Transverse colon (tissue), 4 donors: ENCODE measurements around the gene MMP2. TPM values are rescaled to one million over a fixed set of nuclear protein-coding genes. Genes with fewer than 3 reads are reported as not detected.

Source experiments
- DNase-seq: peaks from one replicate; pipeline ENCODE4 v3.0.0-alpha.2; 2019
- H3K27ac ChIP-seq, 4 donors: fragments of 200-600 bp; sonication (generic); 2 replicates each; pipeline ENCODE4 v1.5.1; 2016 to 2018; ENCODE audit warnings: inconsistent platforms in 4 of 4
- H3K27me3 ChIP-seq: fragments of 200-600 bp; sonication (generic); 2 replicates; pipeline ENCODE4 v1.5.1; 2017; ENCODE audit warnings: inconsistent platforms
- H3K36me3 ChIP-seq, 4 donors: fragments of 200-600 bp; sonication (generic); 2 replicates each; pipeline ENCODE4 v1.5.1; 2017 to 2019; ENCODE audit warnings: inconsistent platforms in 4 of 4
- H3K4me1 ChIP-seq, 4 donors: fragments of 200-600 bp; sonication (generic); 2 replicates each; pipeline ENCODE4 v1.5.1; 2017 to 2020; ENCODE audit warnings: inconsistent platforms in 4 of 4
- H3K4me3 ChIP-seq, 4 donors: fragments of 200-600 bp; sonication (generic); 1 replicate in 1 of 4; 2 replicates in 3 of 4; pipeline versions ENCODE4 v1.5.1 to v1.6.1; 2017 to 2019; ENCODE audit warnings: inconsistent platforms in 4 of 4
- H3K9me3 ChIP-seq, 2 donors: fragments of 200-600 bp; sonication (generic); 2 replicates each; pipeline ENCODE4 v1.5.1; 2017 to 2019; ENCODE audit warnings: inconsistent platforms in 2 of 2
- CTCF ChIP-seq, 5 experiments: fragments of 200-600 bp in 3 of 5; fragments of 450-650 bp in 2 of 5; sonication (generic) in 3 of 5; IDR thresholded peaks; 1 replicate in 2 of 5; 2 replicates in 3 of 5; pipeline ENCODE4 v1.5.1; 2016 to 2017; ENCODE audit warnings: antibody characterized with exemption in 5 of 5, inconsistent platforms in 3 of 5, mild to moderate bottlenecking in 2 of 5, moderate library complexity in 1 of 5
- EP300 ChIP-seq: sonication (generic); formaldehyde crosslinking; IDR thresholded peaks from one replicate; pipeline ENCODE4 v1.6.1; 2017; ENCODE audit warnings: antibody characterized with exemption, low read depth
- POLR2A ChIP-seq: fragments of 450-650 bp; IDR thresholded peaks from one replicate; pipeline ENCODE4 v1.6.1; 2016; ENCODE audit warnings: antibody characterized with exemption, mild to moderate bottlenecking, moderate library complexity
- POLR2AphosphoS5 ChIP-seq, 3 donors: sonication (generic); formaldehyde crosslinking; IDR thresholded peaks; one replicate each; pipeline ENCODE4 v1.6.1; 2016; ENCODE audit warnings: antibody characterized with exemption in 3 of 3
- WGBS, 2 donors: methylation state at CpG; one replicate each; pipeline ENCODE4 v1.1.5; 2018; ENCODE audit warnings: low coverage in 1 of 2; 5-methylcytosine and 5-hydroxymethylcytosine counted together
- in situ Hi-C, 4 donors: fragments of 200-750 bp; cut with MboI; loops; one replicate each; pipeline versions ENCODE4 v1.15.0 to v1.15.1; 2017; ENCODE audit warnings: low sequenced_read_pairs in 3 of 4, low pct_ligation_motif_present in 1 of 4, low pct_unique_long_range_greater_than_20kb in 1 of 4
- intact Hi-C: fragments of 100-400 bp; cut with DNase I; formaldehyde crosslinking; loops from one replicate; pipeline ENCODE4 v1.15.1; 2023; ENCODE audit warnings: low total_unique reads
- total RNA-seq, 4 donors: library from RNA; depleted of rRNA; stranded (reverse); fragments of >200 nt; gene quantifications; one replicate each; pipeline ENCODE4 v1.1.0, GENCODE V29; 2016

The MMP2 gene
- total RNA-seq, 4 donors from 2014 or later = 52.7 to 105 (median 73.1) TPM

- in situ Hi-C loops = no loop called here
- TF ChIP-seq EP300 = no peak
- TF ChIP-seq CTCF (IDR thresholded peaks at IDR 0.05) = no peak
- TF ChIP-seq POLR2A = no peak
- TF ChIP-seq POLR2AphosphoS5 (IDR thresholded peaks at IDR 0.05) = no peak
- H3K4me1 ChIP-seq = no peaks in the 10 kb centered on the region
- no peaks in the 10 kb centered on the region for H3K9me3 ChIP-seq
- no peak overlapping the region for H3K27ac ChIP-seq
- no peak for DNase-seq
- WGBS, 2 donors = 38 to 43% methylated on average over 5 of the region's 5 CpGs
- H3K4me3 ChIP-seq = no peak overlapping the region
- no peaks in the 10 kb centered on the region for H3K27me3 ChIP-seq
- H3K36me3 ChIP-seq = no peaks in the 10 kb centered on the region
- intact Hi-C loops = no loop called here
These were observed 60.1 kb downstream of the MMP2 start for GRCh38 chr16:55539049-55539448.

- intact Hi-C loops = no loop called here
- DNase-seq = no peak
- in situ Hi-C loops = no loop called here
- Histone ChIP-seq H3K4me3 (no peak overlapping the region), H3K36me3 (no peaks in the 10 kb centered on the region), H3K9me3 (no peaks in the 10 kb centered on the region), H3K27me3 (no peaks in the 10 kb centered on the region), H3K27ac (no peak overlapping the region), H3K4me1 (no peaks in the 10 kb centered on the region)
- TF ChIP-seq EP300 (no peak), CTCF (IDR thresholded peaks at IDR 0.05) (no peak)
- WGBS, 2 donors = 29 to 50% methylated on average over 1 of the region's 1 CpG
These were observed 60.5 kb downstream of the MMP2 start for GRCh38 chr16:55539488-55539887.

GRCh38 chr16:55540221-55540620 is 61.2 kb downstream of the MMP2 start:
- TF ChIP-seq POLR2A (no peak), CTCF (IDR thresholded peaks at IDR 0.05) (no peak), POLR2AphosphoS5 (IDR thresholded peaks at IDR 0.05) (no peak), EP300 (no peak)
- no peak for DNase-seq
- intact Hi-C loops (loop anchor here (5.0 kb wide), 2 partner anchors 33 to 73 kb away; partner anchors contain the start of gene LPCAT2), in situ Hi-C loops (loop anchor here in 2 of 4 donors (10.0 kb wide), 2 partner anchors 75 to 165 kb away; no protein-coding TSS in a partner anchor)
- Histone ChIP-seq H3K9me3 (no peaks in the 10 kb centered on the region), H3K36me3 (no peaks in the 10 kb centered on the region), H3K4me3 (no peak overlapping the region), H3K27ac (no peak overlapping the region), H3K4me1 (no peaks in the 10 kb centered on the region), H3K27me3 (no peaks in the 10 kb centered on the region)
- 91% methylated on average over 1 of the region's 1 CpG for WGBS, 2 donors

- no peak for DNase-seq
- Histone ChIP-seq H3K9me3 (no peaks in the 10 kb centered on the region), H3K4me1 (no peaks in the 10 kb centered on the region), H3K27ac (no peak overlapping the region), H3K4me3 (no peak overlapping the region), H3K27me3 (no peaks in the 10 kb centered on the region), H3K36me3 (no peaks in the 10 kb centered on the region)
- in situ Hi-C loops (loop anchor here in 2 of 4 donors (10.0 kb wide), 2 partner anchors 78 to 162 kb away; no protein-coding TSS in a partner anchor), intact Hi-C loops (loop anchor here (5.0 kb wide), 2 partner anchors 35 to 75 kb away; partner anchors contain the start of gene LPCAT2)
- WGBS, 2 donors = 78 to 100% methylated on average over 1 of the region's 1 CpG
- no peak for TF ChIP-seq EP300
- TF ChIP-seq POLR2AphosphoS5 (IDR thresholded peaks at IDR 0.05) = no peak
- TF ChIP-seq CTCF (IDR thresholded peaks at IDR 0.05) = no peak
- TF ChIP-seq POLR2A = no peak
These were observed 63.6 kb downstream of the MMP2 start for GRCh38 chr16:55542459-55543082.
